Suprapubic skin (tissue), 4 donors: ENCODE measurements around the gene RAB11FIP2. TPM values are rescaled to one million over a fixed set of nuclear protein-coding genes. Genes with fewer than 3 reads are reported as not detected.

Source experiments
- DNase-seq, 2 donors: peaks; one replicate each; pipeline ENCODE4 v3.0.0-alpha.2; 2019; ENCODE audit warnings: low spot score in 2 of 2
- H3K27ac ChIP-seq: fragments of 200-600 bp; sonication (generic); one replicate; pipeline ENCODE4 v1.5.1; 2019
- H3K27me3 ChIP-seq: fragments of 200-600 bp; sonication (generic); one replicate; pipeline ENCODE4 v1.5.1; 2019
- H3K36me3 ChIP-seq: fragments of 200-600 bp; sonication (generic); one replicate; pipeline ENCODE4 v1.5.1; 2019
- H3K4me1 ChIP-seq: fragments of 200-600 bp; sonication (generic); one replicate; pipeline ENCODE4 v1.5.1; 2019
- H3K4me3 ChIP-seq: fragments of 200-600 bp; sonication (generic); one replicate; pipeline ENCODE4 v1.5.1; 2019; ENCODE audit warnings: mild to moderate bottlenecking
- H3K9me3 ChIP-seq: fragments of 200-600 bp; sonication (generic); one replicate; pipeline ENCODE4 v1.5.1; 2019
- EP300 ChIP-seq: sonication (generic); formaldehyde crosslinking; IDR thresholded peaks from one replicate; pipeline ENCODE4 v1.6.1; 2017; ENCODE audit warnings: antibody characterized with exemption
- POLR2A ChIP-seq, 2 donors: fragments of 450-650 bp; IDR thresholded peaks; one replicate each; pipeline ENCODE4 v1.6.1; 2017; ENCODE audit warnings: antibody characterized with exemption in 2 of 2, mild to moderate bottlenecking in 2 of 2, moderate library complexity in 2 of 2
- POLR2AphosphoS5 ChIP-seq, 3 donors: sonication (generic); formaldehyde crosslinking; IDR thresholded peaks; one replicate each; pipeline ENCODE4 v1.6.1; 2017; ENCODE audit warnings: antibody characterized with exemption in 3 of 3
- WGBS: methylation state at CpG from one replicate; pipeline ENCODE4 v1.1.5; 2018; 5-methylcytosine and 5-hydroxymethylcytosine counted together
- total RNA-seq, 4 donors: library from RNA; depleted of rRNA; stranded (reverse); fragments of >200 nt; gene quantifications; one replicate each; pipeline ENCODE4 v1.1.0, GENCODE V29; 2016
- TF ChIP-seq, protein P1 (sequence below), 2 donors: fragments of 200-600 bp in 1 of 2; fragments of 450-650 bp in 1 of 2; sonication (generic) in 1 of 2; IDR thresholded peaks; one replicate each; pipeline ENCODE4 v1.5.1; 2016 to 2019; ENCODE audit warnings: antibody characterized with exemption in 2 of 2, mild to moderate bottlenecking in 1 of 2, moderate library complexity in 1 of 2

Gene RAB11FIP2
- total RNA-seq, 4 donors from 2014 or later: 10.2 to 29.0 (median 13.0) TPM

DNA sequence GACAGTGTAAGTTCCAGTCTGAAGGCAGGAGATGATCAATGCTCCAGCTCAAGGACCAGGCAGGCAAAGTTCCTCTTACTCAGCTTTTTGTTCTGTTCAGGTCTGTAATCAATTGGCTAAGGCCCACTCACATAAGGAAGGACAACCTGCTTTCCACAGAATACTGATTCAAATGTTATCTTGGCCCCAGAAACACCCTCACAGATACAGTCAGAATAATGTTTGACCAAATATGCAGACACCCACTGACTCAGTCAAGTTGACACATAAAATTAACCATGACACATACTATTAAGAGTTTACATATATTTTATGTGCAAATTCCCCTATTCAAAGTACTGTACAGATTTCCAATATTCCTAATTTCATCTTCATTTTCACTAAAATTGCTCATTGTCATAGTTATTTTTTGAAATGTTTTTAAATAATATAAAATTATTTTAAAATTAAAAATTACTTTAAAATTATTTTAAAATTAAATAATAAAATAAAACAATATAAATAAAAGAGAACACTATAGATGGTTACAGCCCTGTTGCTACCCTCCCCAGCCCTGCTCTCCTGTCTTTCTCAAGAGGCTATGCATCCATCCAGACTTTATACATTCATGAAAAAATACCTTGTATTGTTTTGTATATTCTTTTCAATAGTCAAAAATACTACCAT lies 59.4 kb downstream of the RAB11FIP2 start:
- Histone ChIP-seq H3K27me3 (no peaks in the 10 kb centered on the region), H3K27ac (no peak overlapping the region), H3K4me1 (no peaks in the 10 kb centered on the region), H3K36me3 (no peaks in the 10 kb centered on the region), H3K4me3 (no peak overlapping the region), H3K9me3 (no peaks in the 10 kb centered on the region)
- DNase-seq: no peak
- TF ChIP-seq EP300: no peak
- TF ChIP-seq POLR2A (IDR thresholded peaks at IDR 0.05): no peak
- TF ChIP-seq, protein P1, sequence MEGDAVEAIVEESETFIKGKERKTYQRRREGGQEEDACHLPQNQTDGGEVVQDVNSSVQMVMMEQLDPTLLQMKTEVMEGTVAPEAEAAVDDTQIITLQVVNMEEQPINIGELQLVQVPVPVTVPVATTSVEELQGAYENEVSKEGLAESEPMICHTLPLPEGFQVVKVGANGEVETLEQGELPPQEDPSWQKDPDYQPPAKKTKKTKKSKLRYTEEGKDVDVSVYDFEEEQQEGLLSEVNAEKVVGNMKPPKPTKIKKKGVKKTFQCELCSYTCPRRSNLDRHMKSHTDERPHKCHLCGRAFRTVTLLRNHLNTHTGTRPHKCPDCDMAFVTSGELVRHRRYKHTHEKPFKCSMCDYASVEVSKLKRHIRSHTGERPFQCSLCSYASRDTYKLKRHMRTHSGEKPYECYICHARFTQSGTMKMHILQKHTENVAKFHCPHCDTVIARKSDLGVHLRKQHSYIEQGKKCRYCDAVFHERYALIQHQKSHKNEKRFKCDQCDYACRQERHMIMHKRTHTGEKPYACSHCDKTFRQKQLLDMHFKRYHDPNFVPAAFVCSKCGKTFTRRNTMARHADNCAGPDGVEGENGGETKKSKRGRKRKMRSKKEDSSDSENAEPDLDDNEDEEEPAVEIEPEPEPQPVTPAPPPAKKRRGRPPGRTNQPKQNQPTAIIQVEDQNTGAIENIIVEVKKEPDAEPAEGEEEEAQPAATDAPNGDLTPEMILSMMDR (IDR thresholded peaks at IDR 0.05): no peak
- TF ChIP-seq POLR2AphosphoS5 (IDR thresholded peaks at IDR 0.05): no peak

DNA sequence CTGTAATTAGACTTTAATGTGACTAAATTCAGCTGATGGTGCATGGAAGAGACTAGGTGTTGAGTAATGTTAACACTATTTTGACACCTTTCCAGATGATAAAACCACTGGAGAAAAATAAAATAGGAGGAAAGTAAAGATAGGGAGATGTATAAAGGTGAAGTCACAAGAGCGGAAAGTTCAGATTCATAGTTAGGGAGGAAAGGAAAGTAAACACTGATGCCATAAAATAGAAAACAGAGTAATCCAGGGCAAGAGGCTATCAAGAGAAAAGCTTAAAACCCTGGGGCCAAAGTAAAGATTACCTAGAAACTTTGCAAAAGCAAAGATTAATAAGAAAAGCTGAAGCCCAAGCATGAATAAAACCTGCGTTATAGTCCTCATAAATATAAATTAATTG lies 62.8 kb downstream of the RAB11FIP2 start:
- TF ChIP-seq POLR2AphosphoS5 (IDR thresholded peaks at IDR 0.05) (no peak), EP300 (no peak), POLR2A (IDR thresholded peaks at IDR 0.05) (no peak)
- TF ChIP-seq, protein P1 (IDR thresholded peaks at IDR 0.05): no peak

DNA sequence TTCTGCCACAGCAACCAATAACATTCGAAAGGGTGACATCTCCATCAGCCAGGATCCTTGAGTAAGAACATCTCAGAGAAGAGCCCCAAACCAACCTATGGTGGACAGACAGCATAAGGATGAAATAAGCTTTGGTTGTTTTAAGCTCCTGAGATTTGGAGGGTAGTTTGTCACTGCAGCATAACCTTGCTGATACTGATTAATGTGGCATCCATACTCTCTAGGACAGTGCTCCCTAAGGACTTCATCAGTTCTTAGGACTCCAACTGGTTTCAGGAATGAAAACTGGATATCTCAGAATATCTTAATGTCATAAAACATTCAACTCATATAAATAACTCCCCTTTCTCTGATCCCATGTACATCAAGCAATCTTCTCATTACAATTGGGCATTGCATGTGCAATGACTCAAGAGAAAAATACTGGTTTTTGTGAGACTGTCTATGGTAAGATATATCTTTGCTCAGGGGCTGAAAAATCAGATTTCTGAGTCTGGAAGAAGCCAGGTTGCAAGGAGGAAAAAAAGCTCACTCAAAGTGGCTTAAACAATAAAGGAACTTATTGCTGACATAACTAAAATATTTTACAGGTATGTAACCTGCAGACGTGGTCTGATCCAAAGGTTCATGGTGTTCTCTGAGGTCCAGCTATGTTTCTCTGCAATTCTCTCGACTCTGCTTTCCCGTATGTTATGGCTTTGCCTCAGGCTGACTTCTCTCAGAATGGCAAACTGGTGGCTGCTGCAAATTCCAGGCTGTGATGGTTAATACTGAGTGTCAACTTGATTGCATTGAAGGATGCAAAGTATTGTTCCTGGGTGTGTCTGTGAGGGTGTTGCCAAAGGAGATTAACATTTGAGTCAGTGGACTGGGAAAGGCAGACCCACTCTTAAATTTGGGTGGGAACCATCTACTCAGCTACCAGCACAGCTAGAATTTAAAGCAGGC lies 65.7 kb downstream of the RAB11FIP2 start:
- 77% methylated on average over 4 of the region's 4 CpGs for WGBS
- no peaks in the 10 kb centered on the region for H3K4me1 ChIP-seq
- DNase-seq: no peak
- H3K36me3 ChIP-seq: no peaks in the 10 kb centered on the region
- H3K27ac ChIP-seq: no peak overlapping the region
- no peaks in the 10 kb centered on the region for H3K9me3 ChIP-seq
- no peaks in the 10 kb centered on the region for H3K27me3 ChIP-seq
- no peak overlapping the region for H3K4me3 ChIP-seq
- TF ChIP-seq POLR2A (IDR thresholded peaks at IDR 0.05) (no peak), POLR2AphosphoS5 (IDR thresholded peaks at IDR 0.05) (no peak), EP300 (no peak)
- TF ChIP-seq, protein P1 (IDR thresholded peaks at IDR 0.05): no peak

More for the DNA sequence above, 62.8 kb downstream of the RAB11FIP2 start:
- no peak for DNase-seq
- 91% methylated on average over 2 of the region's 2 CpGs for WGBS
- no peak overlapping the region for H3K27ac ChIP-seq
- H3K27me3 ChIP-seq: no peaks in the 10 kb centered on the region
- no peaks in the 10 kb centered on the region for H3K36me3 ChIP-seq
- H3K9me3 ChIP-seq: no peaks in the 10 kb centered on the region
- no peaks in the 10 kb centered on the region for H3K4me1 ChIP-seq
- H3K4me3 ChIP-seq: no peak overlapping the region

- DNase-seq: no peak
- WGBS: 78% methylated on average over 2 of the region's 2 CpGs
- no peak overlapping the region for H3K4me3 ChIP-seq
- no peak overlapping the region for H3K27ac ChIP-seq
- H3K27me3 ChIP-seq: no peaks in the 10 kb centered on the region
- no peaks in the 10 kb centered on the region for H3K4me1 ChIP-seq
- TF ChIP-seq EP300 (no peak), POLR2AphosphoS5 (IDR thresholded peaks at IDR 0.05) (no peak)
- no peaks in the 10 kb centered on the region for H3K36me3 ChIP-seq
- H3K9me3 ChIP-seq: no peaks in the 10 kb centered on the region
Measured at GRCh38 chr10:117980216-117980615, 66.5 kb downstream of the RAB11FIP2 start.

DNA sequence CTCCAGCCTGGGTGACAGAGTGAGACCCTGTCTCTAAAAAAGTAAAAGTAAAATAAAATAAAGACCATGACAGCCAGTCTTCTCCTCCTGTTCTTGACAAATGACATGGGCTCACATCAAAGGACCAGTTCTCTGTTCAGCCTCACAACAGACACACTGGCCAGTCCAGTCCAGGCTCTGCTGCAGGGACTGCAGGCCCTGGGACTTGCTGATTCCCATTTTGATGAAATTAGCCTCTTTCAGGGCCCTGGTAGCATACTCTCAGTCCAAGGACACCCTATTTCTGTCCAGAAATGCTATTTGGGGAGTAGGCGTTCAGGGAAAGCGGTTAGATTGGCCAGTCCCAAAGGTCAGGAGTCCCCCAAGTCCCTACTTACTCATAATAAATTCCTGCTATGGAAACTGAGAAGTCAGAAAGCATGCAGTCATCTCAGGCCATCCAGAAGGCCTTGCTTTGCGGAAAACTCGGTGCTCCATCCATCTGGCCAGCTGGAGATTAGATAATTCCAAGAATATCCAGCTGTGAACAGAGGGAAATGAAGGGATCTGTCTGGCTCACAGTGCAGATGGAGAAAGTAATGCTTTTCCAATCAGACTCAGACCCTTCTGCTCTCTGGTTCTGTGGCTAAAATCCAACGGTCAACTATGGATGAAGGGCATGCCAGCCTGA lies 74.4 kb downstream of the RAB11FIP2 start:
- Histone ChIP-seq H3K27ac (no peak overlapping the region), H3K4me3 (no peak overlapping the region), H3K36me3 (no peaks in the 10 kb centered on the region), H3K9me3 (no peaks in the 10 kb centered on the region), H3K4me1 (no peaks in the 10 kb centered on the region), H3K27me3 (no peaks in the 10 kb centered on the region)
- no peak for DNase-seq
- no peak for TF ChIP-seq EP300
- TF ChIP-seq POLR2AphosphoS5 (IDR thresholded peaks at IDR 0.05): no peak
- TF ChIP-seq, protein P1 (IDR thresholded peaks at IDR 0.05): no peak
- no peak for TF ChIP-seq POLR2A (IDR thresholded peaks at IDR 0.05)
- 72% methylated on average over 5 of the region's 5 CpGs for WGBS
